ENCODE results near the gene SYNDIG1.

Gene SYNDIG1

GRCh38 chr20:24674921-24675605, 205.6 kb downstream of the SYNDIG1 start:
- DNase-seq (ENCODE audit: low spot score) = no peak

GRCh38 chr20:24675651-24676352, 206.4 kb downstream of the SYNDIG1 start:
- DNase-seq (ENCODE audit: low spot score) = no peak

GRCh38 chr20:24676353-24676977, 207.0 kb downstream of the SYNDIG1 start:
- no peak for DNase-seq (ENCODE audit: low spot score)

- DNase-seq (ENCODE audit: low spot score) = no peak
These were observed 207.5 kb downstream of the SYNDIG1 start for GRCh38 chr20:24676978-24677370.

- no peak for DNase-seq (ENCODE audit: low spot score)
These were observed 208.3 kb downstream of the SYNDIG1 start for GRCh38 chr20:24677626-24678315.

- DNase-seq (ENCODE audit: low spot score) = no peak
These were observed 209.1 kb downstream of the SYNDIG1 start for GRCh38 chr20:24678351-24679106.

- no peak for DNase-seq (ENCODE audit: low spot score)
These were observed 210.1 kb downstream of the SYNDIG1 start for GRCh38 chr20:24679448-24680047.

GRCh38 chr20:24681634-24682495, 212.4 kb downstream of the SYNDIG1 start:
- no peak for DNase-seq (ENCODE audit: low spot score)

- DNase-seq (ENCODE audit: low spot score) = no peak
These were observed 213.1 kb downstream of the SYNDIG1 start for GRCh38 chr20:24682496-24682985.

- DNase-seq (ENCODE audit: low spot score) = no peak
These were observed 214.2 kb downstream of the SYNDIG1 start for GRCh38 chr20:24683676-24684075.

GRCh38 chr20:24684421-24684871, 215.0 kb downstream of the SYNDIG1 start:
- DNase-seq (ENCODE audit: low spot score) = no peak

GRCh38 chr20:24684956-24685691, 215.7 kb downstream of the SYNDIG1 start:
- no peak for DNase-seq (ENCODE audit: low spot score)

GRCh38 chr20:24685736-24686135, 216.3 kb downstream of the SYNDIG1 start:
- no peak for DNase-seq (ENCODE audit: low spot score)

- DNase-seq (ENCODE audit: low spot score) = no peak
These were observed 216.7 kb downstream of the SYNDIG1 start for GRCh38 chr20:24686156-24686555.

- DNase-seq (ENCODE audit: low spot score) = no peak
These were observed 221.0 kb downstream of the SYNDIG1 start for GRCh38 chr20:24690408-24690807.

- no peak for DNase-seq (ENCODE audit: low spot score)
These were observed 222.5 kb downstream of the SYNDIG1 start for GRCh38 chr20:24691901-24692351.

- no peak for DNase-seq (ENCODE audit: low spot score)
These were observed 223.2 kb downstream of the SYNDIG1 start for GRCh38 chr20:24692446-24693200.

- DNase-seq (ENCODE audit: low spot score) = no peak
These were observed 224.2 kb downstream of the SYNDIG1 start for GRCh38 chr20:24693466-24694156.

All from COLO829 (cell line).